GM19467 (cell line): Measurements from ENCODE around the gene SLC27A1.
"Not testable (repeated sequence)": the region's sequence is repeated elsewhere in the genome, so short reads cannot be mapped to it uniquely, and the experiment has no call there.

Source experiments
- ATAC-seq: cut with Tn5 transposase; IDR thresholded peaks from one replicate; pipeline ENCODE4 v1.9.1; 2021; ENCODE audit warnings: mild to moderate bottlenecking, moderate library complexity; ENCODE audit not compliant: unreplicated experiment

The SLC27A1 gene

GRCh38 chr19:17484520-17485185 is 14.3 kb downstream of the SLC27A1 start:
- ATAC-seq = no peak

- no peak for ATAC-seq
These were observed 16.4 kb downstream of the SLC27A1 start for GRCh38 chr19:17486545-17487240.

GRCh38 chr19:17487284-17488121 is 17.2 kb downstream of the SLC27A1 start:
- no peak for ATAC-seq

- no peak for ATAC-seq
These were observed 18.5 kb downstream of the SLC27A1 start for GRCh38 chr19:17488593-17489391.

GRCh38 chr19:17489392-17490030 is 19.2 kb downstream of the SLC27A1 start:
- no peak for ATAC-seq

DNA sequence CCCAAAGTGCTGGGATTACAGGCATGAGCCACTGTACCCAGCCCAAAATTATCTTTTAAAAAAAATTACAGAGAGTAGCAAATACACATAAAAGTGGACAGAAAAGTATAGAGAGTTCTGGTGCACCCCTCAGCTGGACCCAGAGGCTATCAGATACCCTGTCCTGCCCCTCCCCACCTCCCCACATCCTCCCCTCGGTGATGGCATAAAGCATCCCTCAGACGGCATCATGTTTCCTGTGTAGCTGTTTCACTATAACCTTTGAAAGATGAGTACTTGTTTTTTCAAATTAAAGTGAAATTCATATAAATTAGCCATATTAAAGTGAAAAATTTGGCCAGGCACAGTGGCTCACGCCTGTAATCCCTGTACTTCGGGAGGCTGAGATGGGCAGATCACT is 20.1 kb downstream of the SLC27A1 start:
- no peak for ATAC-seq

DNA sequence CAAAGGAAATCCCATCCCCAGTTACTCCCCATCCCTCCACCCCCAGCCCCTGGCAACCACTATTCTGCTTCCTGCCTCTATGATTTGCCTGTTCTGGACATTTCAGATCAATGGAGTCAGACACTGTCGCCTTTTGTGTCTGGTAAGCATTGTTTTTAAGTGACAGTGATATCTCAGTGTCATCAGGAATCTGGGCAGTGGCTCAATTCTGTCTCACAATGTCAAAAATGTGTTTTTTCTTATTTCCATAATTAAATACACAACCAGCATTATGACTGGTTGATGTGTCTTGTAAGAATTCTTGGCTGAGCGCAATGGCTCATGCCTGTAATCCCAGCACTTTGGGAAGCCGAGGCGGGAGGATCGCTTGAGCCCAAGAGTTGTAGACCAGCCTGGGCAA is 21.0 kb downstream of the SLC27A1 start:
- ATAC-seq = no peak

DNA sequence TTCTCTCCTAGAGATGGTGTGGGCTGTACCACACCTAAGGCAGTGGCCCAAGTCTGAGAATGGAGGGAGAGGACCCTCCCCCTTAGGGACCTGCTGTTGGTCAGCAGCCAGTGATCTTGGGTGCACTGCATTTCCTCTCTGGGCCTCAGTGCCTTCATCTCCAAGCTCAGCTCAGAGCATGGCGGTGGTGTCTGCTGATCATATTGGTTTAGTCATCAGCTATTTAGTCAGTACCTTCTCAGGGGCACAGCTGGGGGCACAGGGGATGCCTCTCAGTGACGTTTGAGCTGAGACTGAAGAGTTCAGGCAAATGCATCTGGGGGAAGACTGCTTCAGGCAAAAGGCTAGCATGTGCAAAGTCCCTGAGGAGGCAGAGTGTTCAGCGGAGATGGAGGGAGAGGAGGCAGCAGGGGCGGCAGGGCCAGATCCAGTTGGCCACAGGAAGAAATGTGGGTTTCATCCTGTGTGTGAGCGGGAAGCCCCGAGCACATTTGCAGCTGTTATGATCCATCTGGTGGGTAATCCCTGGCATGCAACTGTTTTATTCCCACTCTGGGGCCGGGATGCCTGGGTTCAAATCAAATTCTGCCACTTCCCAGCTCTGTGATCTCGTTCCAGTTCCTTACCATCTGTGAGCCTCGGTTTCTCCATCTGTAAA is 25.4 kb downstream of the SLC27A1 start:
- no peak for ATAC-seq

DNA sequence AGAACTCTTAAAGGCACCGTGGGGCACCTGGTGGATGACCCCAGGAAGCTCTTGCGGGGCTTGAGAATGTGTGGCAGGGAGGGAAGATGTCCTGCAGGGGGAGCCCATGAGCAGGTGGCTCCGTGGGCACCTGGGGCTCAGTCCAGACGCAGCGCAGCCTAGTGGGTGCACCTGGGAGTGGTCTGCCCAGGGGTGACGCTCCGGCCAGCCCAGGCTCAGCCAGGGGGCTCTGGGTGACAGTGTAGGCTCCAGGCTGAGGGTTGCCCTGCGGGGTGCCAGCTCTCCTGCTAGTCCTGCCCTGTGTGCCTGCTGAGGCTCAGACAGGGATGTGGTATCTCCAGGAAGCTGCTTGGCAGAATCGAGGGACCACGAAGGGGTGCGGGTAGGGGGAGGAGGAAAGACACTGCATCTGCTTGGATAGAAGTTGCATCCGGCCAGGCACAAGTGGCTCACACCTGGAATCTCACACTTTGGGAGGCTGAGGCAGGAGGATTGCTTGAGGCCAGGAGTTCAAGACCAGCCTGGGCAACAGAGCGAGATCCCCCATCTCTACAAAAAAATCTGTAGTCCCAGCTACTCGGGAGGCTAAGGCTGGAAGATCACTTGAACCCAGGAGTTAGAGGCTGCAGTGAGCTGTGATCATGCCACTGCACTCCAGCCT is 26.1 kb downstream of the SLC27A1 start:
- peak; percentile 70 for ATAC-seq

- ATAC-seq = no peak
These were observed 26.9 kb downstream of the SLC27A1 start for GRCh38 chr19:17497149-17497798.

GRCh38 chr19:17499025-17499424 is 28.7 kb downstream of the SLC27A1 start:
- ATAC-seq = not testable (repeated sequence)

DNA sequence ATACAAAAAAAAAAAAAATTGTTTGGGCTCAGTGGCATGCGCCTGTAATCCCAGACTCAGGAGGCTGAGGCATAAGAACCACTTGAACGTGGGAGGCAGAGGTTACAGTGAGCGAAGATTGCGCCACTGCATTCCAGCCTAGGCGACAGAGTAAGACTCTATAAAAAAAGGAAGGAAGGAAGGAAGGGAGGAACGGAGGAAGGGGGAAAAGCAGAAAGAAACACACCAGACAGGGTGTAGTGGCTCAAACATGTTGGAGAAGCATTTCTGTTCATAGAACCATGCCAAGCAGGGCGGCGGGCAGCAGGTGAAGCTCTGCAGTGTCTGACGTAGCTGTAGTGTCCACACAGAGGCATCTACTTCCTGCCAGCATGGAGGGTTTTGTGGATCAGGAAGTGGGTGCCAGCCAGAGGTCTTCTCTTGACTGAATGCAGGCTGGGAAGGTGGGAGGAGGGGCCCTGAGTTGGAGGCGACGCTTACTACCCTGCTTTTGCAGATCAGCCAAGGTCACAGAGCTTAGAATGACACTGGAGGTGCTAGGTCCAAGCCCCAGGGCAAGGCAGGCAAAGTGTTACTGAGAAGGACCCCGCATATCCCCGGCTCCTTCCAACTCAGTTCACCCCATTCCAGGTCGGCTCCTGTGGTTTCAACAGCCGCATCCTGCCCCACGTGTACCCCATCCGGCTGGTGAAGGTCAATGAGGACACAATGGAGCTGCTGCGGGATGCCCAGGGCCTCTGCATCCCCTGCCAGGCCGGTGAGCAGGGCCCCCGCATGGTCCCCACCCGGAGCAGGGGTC is 29.5 kb downstream of the SLC27A1 start:
- ATAC-seq = no peak

DNA sequence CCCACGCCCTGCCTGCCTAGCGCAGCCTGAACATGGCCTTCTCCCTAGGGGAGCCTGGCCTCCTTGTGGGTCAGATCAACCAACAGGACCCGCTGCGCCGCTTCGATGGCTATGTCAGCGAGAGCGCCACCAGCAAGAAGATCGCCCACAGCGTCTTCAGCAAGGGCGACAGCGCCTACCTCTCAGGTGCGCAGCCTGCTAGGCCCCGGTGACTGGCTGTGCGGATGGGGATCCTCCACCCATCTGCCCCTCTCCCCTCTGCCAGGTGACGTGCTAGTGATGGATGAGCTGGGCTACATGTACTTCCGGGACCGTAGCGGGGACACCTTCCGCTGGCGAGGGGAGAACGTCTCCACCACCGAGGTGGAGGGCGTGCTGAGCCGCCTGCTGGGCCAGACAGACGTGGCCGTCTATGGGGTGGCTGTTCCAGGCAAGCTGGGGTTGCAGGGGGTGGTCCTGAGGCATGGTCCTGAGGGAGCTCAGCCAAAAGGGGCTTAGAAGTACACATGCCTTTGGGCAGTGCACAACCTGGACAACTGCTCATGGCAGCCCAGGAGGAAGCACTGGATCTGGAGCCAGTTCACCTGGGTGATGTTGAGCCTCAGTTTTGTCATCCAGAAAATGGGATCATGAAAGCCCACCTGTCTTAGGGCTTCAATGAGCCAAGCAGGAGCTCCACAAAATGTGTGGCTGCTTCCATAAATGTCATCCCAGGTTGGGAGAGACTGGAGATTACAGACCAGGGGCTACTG is 30.3 kb downstream of the SLC27A1 start:
- no peak for ATAC-seq

DNA sequence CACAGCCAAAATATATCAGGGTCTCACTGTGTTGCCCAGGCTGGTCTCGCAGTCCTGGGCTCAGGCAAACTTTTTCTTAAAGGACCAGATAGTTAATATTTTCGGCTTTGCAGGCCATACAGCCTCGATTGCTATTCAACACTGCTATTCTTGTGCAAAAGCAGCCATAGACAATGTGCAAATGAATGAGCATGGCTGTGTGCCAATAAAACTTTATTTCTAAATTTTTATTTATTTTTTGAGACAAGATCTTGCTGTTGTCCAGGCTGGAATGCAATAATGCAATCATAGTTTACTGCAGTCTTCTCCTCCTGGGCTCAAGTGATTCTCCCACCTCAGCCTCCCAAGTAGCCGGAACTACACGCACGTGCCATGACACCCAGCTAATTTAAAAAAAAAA is 32.9 kb downstream of the SLC27A1 start:
- no peak for ATAC-seq

DNA sequence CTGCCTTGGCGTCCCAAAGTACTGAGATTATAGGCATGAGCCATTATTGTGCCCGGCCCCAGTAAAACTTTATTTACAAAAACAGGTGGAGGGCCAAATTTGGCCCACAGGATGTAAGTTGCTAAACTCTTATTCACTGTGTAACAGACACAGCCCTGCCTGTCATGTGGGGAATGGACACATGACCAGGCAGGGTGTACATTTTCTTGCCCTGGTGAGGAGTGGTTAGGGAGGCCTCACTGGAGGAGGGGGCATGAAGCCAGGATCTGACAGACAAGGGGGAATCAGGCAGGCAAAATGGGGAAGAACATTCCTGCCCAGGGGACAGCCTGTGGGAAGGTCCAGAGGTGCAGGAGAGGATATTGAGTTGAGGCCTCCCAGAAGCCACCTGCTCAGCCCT is 33.7 kb downstream of the SLC27A1 start:
- ATAC-seq = no peak

DNA sequence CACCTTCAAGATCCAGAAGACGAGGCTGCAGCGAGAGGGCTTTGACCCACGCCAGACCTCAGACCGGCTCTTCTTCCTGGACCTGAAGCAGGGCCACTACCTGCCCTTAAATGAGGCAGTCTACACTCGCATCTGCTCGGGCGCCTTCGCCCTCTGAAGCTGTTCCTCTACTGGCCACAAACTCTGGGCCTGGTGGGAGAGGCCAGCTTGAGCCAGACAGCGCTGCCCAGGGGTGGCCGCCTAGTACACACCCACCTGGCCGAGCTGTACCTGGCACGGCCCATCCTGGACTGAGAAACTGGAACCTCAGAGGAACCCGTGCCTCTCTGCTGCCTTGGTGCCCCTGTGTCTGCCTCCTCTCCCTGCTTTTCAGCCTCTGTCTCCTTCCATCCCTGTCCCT is 34.1 kb downstream of the SLC27A1 start:
- ATAC-seq = no peak

DNA sequence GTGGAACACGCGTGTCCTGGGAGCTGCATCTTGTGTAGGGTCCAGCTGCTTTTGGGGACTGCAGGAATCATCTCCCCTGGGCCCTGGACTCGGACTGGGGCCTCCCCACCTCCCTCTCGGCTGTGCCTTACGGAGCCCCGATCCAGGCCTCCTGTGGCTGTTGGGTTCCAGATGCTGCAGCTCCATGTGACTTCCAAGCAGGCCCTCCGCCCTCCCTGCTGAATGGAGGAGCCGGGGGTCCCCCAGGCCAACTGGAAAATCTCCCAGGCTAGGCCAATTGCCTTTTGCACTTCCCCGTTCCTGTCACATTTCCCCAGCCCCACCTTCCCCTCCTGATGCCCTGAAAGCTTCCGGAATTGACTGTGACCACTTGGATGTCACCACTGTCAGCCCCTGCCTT is 34.9 kb downstream of the SLC27A1 start:
- ATAC-seq = no peak
